Measurements from ENCODE around the gene TEAD4. TPM values are rescaled to one million over a fixed set of nuclear protein-coding genes. Genes with fewer than 3 reads are reported as not detected.

The TEAD4 gene
- total and polyA plus RNA-seq, 5 experiments from 2014 or later = not detected

DNA sequence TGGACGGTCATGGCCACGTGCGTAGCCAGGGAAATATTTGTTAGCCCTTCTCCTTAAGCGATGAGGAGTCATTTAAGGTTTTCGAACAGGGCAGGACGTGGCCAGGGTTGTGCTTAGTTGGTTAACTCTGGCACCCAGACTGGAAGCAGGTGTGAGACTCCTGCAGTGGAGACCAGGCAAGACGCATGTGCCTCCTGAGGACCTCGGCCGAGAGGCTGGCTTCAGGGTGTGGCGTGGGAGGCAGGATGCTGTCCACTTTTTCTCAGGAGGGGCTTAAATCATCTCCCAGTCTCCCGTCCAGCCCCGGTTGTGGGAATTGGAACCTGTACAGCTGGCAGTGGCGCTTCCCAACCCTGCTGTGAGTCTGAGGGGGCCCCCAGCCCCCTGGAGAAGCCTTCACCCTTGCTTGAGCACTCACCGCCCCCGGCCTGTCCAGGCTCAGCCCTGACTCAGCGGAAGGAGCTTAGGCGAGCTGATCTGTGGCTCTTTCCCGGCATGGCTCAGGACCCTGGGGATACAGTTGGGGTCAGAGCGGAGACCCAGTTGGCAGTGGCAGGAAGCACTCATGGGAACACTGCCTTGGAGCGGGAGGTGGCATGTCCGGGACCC lies 71.7 kb downstream of the TEAD4 start:
- Mint-ChIP-seq H3K9me3 (no peaks in the 10 kb centered on the region), H3K36me3 (no peaks in the 10 kb centered on the region), H3K4me1 (no peaks in the 10 kb centered on the region), H3K27me3 (peaks cover 0 to 14% (median 13%) of the 10 kb centered on the region in 5 donors), H3K27ac (no peak overlapping the region), H3K4me3 (no peak overlapping the region)
- ATAC-seq (no peak), DNase-seq (peak in 1 of 10 donors; percentile 54)
- POLR2A ChIA-PET = no interaction called here

GRCh38 chr12:3032161-3032560 lies 73.0 kb downstream of the TEAD4 start:
- Mint-ChIP-seq H3K4me3 (no peak overlapping the region), H3K27me3 (peaks cover 0 to 14% (median 13%) of the 10 kb centered on the region in 5 donors), H3K9me3 (no peaks in the 10 kb centered on the region), H3K36me3 (no peaks in the 10 kb centered on the region), H3K4me1 (no peaks in the 10 kb centered on the region), H3K27ac (no peak overlapping the region)
- POLR2A ChIA-PET = no interaction called here
- peak in 1 of 10 donors; percentile 28 for DNase-seq
- ATAC-seq = no peak

GRCh38 chr12:3032770-3033538 lies 73.8 kb downstream of the TEAD4 start:
- H3K9me3 Mint-ChIP-seq = no peaks in the 10 kb centered on the region
- POLR2A ChIA-PET = interaction anchor here (0.6 kb wide), 1 partner anchor 9 kb away, joined by 4 read pairs; no protein-coding TSS in a partner anchor
- DNase-seq = peak in 1 of 10 donors; percentile 46
- ATAC-seq = no peak
- no peaks in the 10 kb centered on the region for H3K36me3 Mint-ChIP-seq
- H3K4me3 Mint-ChIP-seq = no peak overlapping the region
- H3K27ac Mint-ChIP-seq = no peak overlapping the region
- no peaks in the 10 kb centered on the region for H3K4me1 Mint-ChIP-seq
- peaks cover 0 to 14% (median 13%) of the 10 kb centered on the region in 5 donors for H3K27me3 Mint-ChIP-seq

GRCh38 chr12:3033539-3033867 lies 74.3 kb downstream of the TEAD4 start:
- Mint-ChIP-seq H3K9me3 (no peaks in the 10 kb centered on the region), H3K4me1 (no peaks in the 10 kb centered on the region), H3K36me3 (no peaks in the 10 kb centered on the region), H3K27me3 (peaks cover 0 to 14% (median 13%) of the 10 kb centered on the region in 5 donors), H3K27ac (peak overlapping the region in 1 of 10 donors; percentile 38), H3K4me3 (no peak overlapping the region)
- POLR2A ChIA-PET = no interaction called here
- DNase-seq (peak in 1 of 10 donors; percentile 27), ATAC-seq (no peak)

- H3K9me3 Mint-ChIP-seq = no peaks in the 10 kb centered on the region
- H3K27ac Mint-ChIP-seq = no peak overlapping the region
- peaks cover 0 to 21% (median 13%) of the 10 kb centered on the region in 5 donors for H3K27me3 Mint-ChIP-seq
- H3K4me1 Mint-ChIP-seq = no peaks in the 10 kb centered on the region
- ATAC-seq = peak; percentile 35 to 42
- DNase-seq = peak in 3 of 10 donors; percentile 6 to 48 (median 17)
- H3K4me3 Mint-ChIP-seq = no peak overlapping the region
- POLR2A ChIA-PET = no interaction called here
- no peaks in the 10 kb centered on the region for H3K36me3 Mint-ChIP-seq
These were observed 75.0 kb downstream of the TEAD4 start for GRCh38 chr12:3034067-3034750.

DNA sequence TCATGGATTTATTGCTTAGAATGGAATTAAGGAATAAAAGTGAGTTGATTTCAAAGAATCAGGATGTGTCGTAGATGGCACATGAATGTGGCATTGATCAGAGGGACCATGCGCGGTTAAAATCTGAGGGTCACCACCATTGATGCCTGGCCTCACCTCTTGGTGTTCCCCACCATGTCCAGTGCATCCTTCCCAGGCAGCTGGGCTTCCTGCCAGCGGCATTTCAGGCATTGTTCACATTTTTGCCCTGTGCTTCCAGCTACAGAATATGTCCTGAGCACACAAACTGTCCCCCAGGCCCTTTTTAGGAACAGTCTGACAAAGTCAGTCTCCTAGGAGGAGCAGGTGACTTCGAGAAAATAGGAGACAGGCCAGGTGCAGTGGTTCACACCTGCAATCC lies 76.0 kb downstream of the TEAD4 start:
- Mint-ChIP-seq H3K27me3 (peaks cover 0 to 16% (median 9%) of the 10 kb centered on the region in 5 donors), H3K27ac (no peak overlapping the region), H3K4me1 (no peaks in the 10 kb centered on the region), H3K36me3 (no peaks in the 10 kb centered on the region), H3K4me3 (no peak overlapping the region), H3K9me3 (no peaks in the 10 kb centered on the region)
- DNase-seq = peak in 1 of 10 donors; percentile 52
- POLR2A ChIA-PET = no interaction called here
- ATAC-seq = no peak

DNA sequence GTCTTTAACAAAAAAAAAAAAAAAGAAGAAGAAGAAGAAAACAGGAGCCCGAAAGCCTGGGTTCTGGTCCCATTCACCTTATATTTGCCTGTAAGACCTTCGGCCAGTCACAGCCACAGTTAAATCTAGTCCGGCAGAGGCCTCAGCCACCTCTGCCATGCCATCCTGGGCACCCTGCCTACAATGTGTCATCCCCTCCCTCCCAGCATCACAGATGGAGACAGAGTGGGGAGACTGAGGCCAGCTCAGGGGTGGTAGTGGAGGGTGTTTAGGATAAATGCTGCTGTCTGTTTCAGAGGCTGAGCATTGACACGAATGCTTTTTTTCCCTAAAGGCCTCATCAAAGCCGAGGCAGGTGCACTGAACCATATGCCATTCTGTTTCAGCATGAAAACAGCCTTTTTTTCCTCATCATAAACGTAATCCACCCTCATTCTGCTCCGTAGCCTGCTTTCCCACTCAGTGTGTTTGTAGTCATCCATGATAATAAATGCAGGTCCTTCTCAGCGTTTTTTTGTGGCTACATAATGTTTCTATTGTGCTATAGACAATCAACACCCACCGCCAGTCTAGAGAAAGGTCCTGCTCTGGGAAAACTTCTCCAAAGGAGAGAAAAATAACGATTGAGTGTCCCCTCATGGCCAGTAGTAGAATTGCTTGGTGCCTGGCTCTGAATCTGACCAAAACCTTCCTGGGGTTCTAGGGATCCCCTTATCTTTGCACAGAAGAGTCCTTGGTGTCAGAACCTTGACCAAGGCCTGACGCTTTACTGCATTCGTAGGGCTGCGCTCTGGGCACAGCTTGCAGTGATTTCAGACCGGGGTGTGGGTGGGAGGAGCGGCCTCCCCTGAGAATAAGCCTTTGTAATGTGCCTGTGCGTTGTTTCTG lies 76.9 kb downstream of the TEAD4 start:
- Mint-ChIP-seq H3K27me3 (peaks cover 0 to 18% (median 8%) of the 10 kb centered on the region in 5 donors), H3K4me3 (no peak overlapping the region), H3K27ac (no peak overlapping the region), H3K9me3 (no peaks in the 10 kb centered on the region), H3K36me3 (no peaks in the 10 kb centered on the region), H3K4me1 (no peaks in the 10 kb centered on the region)
- ATAC-seq (no peak), DNase-seq (peak in 1 of 10 donors; percentile 40)
- POLR2A ChIA-PET = interaction anchor here (0.7 kb wide), 1 partner anchor 17 kb away, joined by 3 read pairs; no protein-coding TSS in a partner anchor

DNA sequence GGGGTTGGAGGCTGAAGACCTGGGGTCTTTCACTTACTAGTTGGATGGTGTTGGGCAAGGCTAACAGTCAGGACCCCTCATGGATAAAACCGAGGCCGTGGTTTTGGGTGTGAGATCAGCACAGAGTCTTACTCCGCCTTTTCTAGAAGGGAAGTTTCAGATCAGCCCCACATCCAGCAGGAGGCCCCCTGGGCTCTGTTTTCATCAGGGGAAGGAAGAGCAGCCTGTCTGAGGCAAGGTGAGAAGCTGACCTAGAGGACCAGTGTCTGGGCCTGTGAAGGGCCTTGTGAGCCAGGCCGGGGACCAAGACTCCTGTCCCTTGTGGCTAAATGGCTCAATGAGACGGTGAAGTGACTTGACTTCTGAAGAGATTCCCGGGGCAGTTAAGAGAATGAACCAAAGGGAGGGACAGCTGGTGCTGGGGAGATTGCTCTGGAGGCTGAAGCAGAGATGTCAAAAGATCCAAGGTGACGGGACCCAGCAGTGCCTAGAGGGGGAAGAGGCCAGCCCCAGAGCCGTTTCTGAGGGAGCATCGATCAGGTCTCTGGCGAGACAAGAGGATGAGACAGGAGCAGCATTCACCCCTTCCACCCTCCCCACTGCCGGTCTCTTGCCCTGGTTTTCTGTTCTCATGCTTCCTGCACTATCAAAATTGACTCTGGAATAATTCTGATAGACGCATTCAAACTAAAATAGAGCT lies 77.9 kb downstream of the TEAD4 start:
- Mint-ChIP-seq H3K9me3 (no peaks in the 10 kb centered on the region), H3K4me1 (peaks cover 0 to 5% (median 0%) of the 10 kb centered on the region in 4 donors), H3K36me3 (no peaks in the 10 kb centered on the region), H3K27ac (no peak overlapping the region), H3K27me3 (peaks cover 2 to 16% (median 5%) of the 10 kb centered on the region in 5 donors), H3K4me3 (no peak overlapping the region)
- POLR2A ChIA-PET = no interaction called here
- peak in 1 of 10 donors; percentile 23 for DNase-seq
- ATAC-seq = no peak

DNA sequence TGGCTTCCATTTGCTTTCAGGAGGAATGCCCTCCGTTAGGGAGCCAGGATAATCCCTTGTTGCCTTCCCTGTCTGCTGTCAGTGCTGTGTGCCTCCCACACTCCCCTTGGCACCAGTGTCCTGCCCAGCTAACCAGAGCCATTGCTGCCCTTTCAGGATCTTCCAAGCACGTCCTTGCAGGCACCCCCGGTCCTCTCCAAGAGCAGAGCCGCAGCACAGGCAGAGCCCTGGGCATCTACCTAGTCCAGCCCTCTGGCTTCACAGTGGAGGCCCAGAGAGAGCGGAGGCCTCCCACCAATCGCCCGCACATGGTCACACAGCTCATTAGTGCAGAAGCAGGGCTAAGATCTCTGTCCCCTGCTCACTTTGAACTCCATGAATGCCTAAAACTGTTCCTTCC lies 79.0 kb downstream of the TEAD4 start:
- POLR2A ChIA-PET = no interaction called here
- ATAC-seq (no peak), DNase-seq (peak in 1 of 10 donors; percentile 31)
- Mint-ChIP-seq H3K36me3 (no peaks in the 10 kb centered on the region), H3K4me1 (peaks cover 0 to 13% (median 0%) of the 10 kb centered on the region in 4 donors), H3K27me3 (peaks cover 6 to 25% (median 9%) of the 10 kb centered on the region in 5 donors), H3K4me3 (no peak overlapping the region), H3K9me3 (no peaks in the 10 kb centered on the region), H3K27ac (peak overlapping the region in 1 of 10 donors; percentile 35)

GRCh38 chr12:3038926-3039510 lies 79.8 kb downstream of the TEAD4 start:
- Mint-ChIP-seq H3K27ac (no peak overlapping the region), H3K9me3 (no peaks in the 10 kb centered on the region), H3K4me3 (no peak overlapping the region), H3K36me3 (no peaks in the 10 kb centered on the region), H3K4me1 (peaks cover 0 to 13% (median 0%) of the 10 kb centered on the region in 4 donors), H3K27me3 (peaks cover 9 to 34% (median 16%) of the 10 kb centered on the region in 5 donors)
- ATAC-seq (no peak), DNase-seq (no peak)
- POLR2A ChIA-PET = no interaction called here

GRCh38 chr12:3040026-3040656 lies 80.9 kb downstream of the TEAD4 start:
- POLR2A ChIA-PET = no interaction called here
- DNase-seq = peak in 1 of 10 donors; percentile 57
- H3K27ac Mint-ChIP-seq = peak overlapping the region in 1 of 10 donors; percentile 16
- ATAC-seq = no peak
- H3K36me3 Mint-ChIP-seq = no peaks in the 10 kb centered on the region
- no peaks in the 10 kb centered on the region for H3K9me3 Mint-ChIP-seq
- H3K27me3 Mint-ChIP-seq = peaks cover 12 to 45% (median 18%) of the 10 kb centered on the region in 5 donors
- H3K4me3 Mint-ChIP-seq = no peak overlapping the region
- peaks cover 0 to 13% (median 0%) of the 10 kb centered on the region in 4 donors for H3K4me1 Mint-ChIP-seq
